ENCODE data around the gene CUBN. TPM values are rescaled to one million over a fixed set of nuclear protein-coding genes. Genes with fewer than 3 reads are reported as not detected.

Gene CUBN
- total and polyA plus RNA-seq, 2 experiments from 2014 or later = 0.41 to 0.65 TPM

GRCh38 chr10:17056781-17057428 lies 72.7 kb downstream of the CUBN start:
- H3F3A ChIP-seq (ENCODE audit: insufficient read depth) = peaks cover 45% of the 10 kb centered on the region
- no peaks in the 10 kb centered on the region for H3K79me2 ChIP-seq (ENCODE audit: insufficient read depth)
- H2AFZ ChIP-seq = no peak overlapping the region
- H3K9me2 ChIP-seq (ENCODE audit: insufficient read depth) = no peaks in the 10 kb centered on the region
- WGBS, 2 experiments (ENCODE audit: low coverage in 1 of 2, low lambda C conversion rate in 2 of 2, missing lambda C conversion rate in 2 of 2) = 22 to 32% methylated on average over 6 of the region's 6 CpGs
- no peaks in the 10 kb centered on the region for H3K36me3 ChIP-seq (ENCODE audit: low read depth)
- peaks cover 46% of the 10 kb centered on the region for H3K4me1 ChIP-seq (ENCODE audit: insufficient read depth)
- no peaks in the 10 kb centered on the region for H3K27me3 ChIP-seq (replicated peaks; ENCODE audit: insufficient read depth)
- DNase-seq = peak; percentile 85
- no peaks in the 10 kb centered on the region for H4K20me1 ChIP-seq (ENCODE audit: insufficient read depth)
- no peaks in the 10 kb centered on the region for H3K9me3 ChIP-seq (ENCODE audit: low read depth)
- H3K27ac ChIP-seq = peak overlapping the region; percentile 52
- in situ Hi-C loops (cut with MboI) = no loop called here
- peak overlapping the region; percentile 34; the same call in 1 of the 2 replicates for H3K9ac ChIP-seq
- peak overlapping the region; percentile 49 for H3K4me3 ChIP-seq
- H3K4me2 ChIP-seq (ENCODE audit: unreplicated experiment) = peak overlapping the region; percentile 68
- TF ChIP-seq EZH2phosphoT487 (IDR thresholded peaks at IDR 0.05; ENCODE audit: insufficient read depth, low read depth) = no peak

DNA sequence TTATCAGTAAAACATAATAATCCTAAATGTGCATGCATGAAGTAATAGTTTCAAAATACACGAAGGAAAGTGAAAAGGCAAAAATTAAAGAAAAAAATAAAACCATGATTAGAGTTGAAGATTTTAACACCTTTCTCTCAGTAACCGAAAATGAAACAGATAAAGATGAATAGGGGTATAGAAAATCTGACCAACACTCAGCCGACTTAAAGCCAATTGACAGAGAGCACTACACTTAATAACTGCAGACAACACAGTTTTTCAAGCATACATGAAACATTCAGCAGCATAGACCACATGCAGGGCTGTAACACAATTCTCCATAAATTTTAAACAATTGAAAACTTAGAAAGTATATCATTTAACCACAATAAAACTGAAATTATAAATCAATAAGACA lies 76.1 kb downstream of the CUBN start:
- no peaks in the 10 kb centered on the region for H3K27me3 ChIP-seq (replicated peaks; ENCODE audit: insufficient read depth)
- no peak overlapping the region for H3K4me2 ChIP-seq (ENCODE audit: unreplicated experiment)
- TF ChIP-seq EZH2phosphoT487 (IDR thresholded peaks at IDR 0.05; ENCODE audit: insufficient read depth, low read depth) = no peak
- TF ChIP-seq EZH2 (IDR thresholded peaks at IDR 0.05; ENCODE audit: insufficient read depth, poor library complexity, severe bottlenecking) = no peak
- no peak for DNase-seq
- 80 to 86% methylated on average over 3 of the region's 3 CpGs for WGBS, 2 experiments (ENCODE audit: low coverage in 1 of 2, low lambda C conversion rate in 2 of 2, missing lambda C conversion rate in 2 of 2)
- H3K9me3 ChIP-seq (ENCODE audit: low read depth) = no peaks in the 10 kb centered on the region
- H3K4me1 ChIP-seq (ENCODE audit: insufficient read depth) = peaks cover 12% of the 10 kb centered on the region
- in situ Hi-C loops (cut with MboI) = no loop called here
- H3K27ac ChIP-seq = no peak overlapping the region
- no peaks in the 10 kb centered on the region for H4K20me1 ChIP-seq (ENCODE audit: insufficient read depth)
- H3K36me3 ChIP-seq (ENCODE audit: low read depth) = no peaks in the 10 kb centered on the region
- H3K4me3 ChIP-seq = no peak overlapping the region
- no peaks in the 10 kb centered on the region for H3K9me2 ChIP-seq (ENCODE audit: insufficient read depth)
- H3K9ac ChIP-seq = no peak overlapping the region
- peaks cover 11% of the 10 kb centered on the region for H3F3A ChIP-seq (ENCODE audit: insufficient read depth)
- H3K79me2 ChIP-seq (ENCODE audit: insufficient read depth) = no peaks in the 10 kb centered on the region
- H2AFZ ChIP-seq = no peak overlapping the region

DNA sequence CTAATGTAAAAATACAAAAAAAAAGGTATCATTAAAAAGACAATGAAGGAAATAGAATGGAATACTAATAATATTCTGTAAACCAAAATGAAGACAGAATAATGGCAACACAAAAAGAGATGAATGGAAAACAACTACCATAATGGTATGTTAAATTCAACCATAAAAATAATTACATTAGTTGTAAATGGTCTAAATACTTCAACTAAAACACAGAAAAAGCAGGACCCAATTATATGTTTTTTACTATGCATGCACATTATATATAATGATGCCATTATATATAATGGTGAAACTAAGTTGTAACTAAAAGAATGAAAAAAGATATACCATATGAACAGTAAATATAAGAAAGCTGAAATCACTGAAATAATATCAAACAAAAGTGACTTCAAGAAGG lies 76.5 kb downstream of the CUBN start:
- Histone ChIP-seq H3K36me3 (ENCODE audit: low read depth) (no peaks in the 10 kb centered on the region), H3F3A (ENCODE audit: insufficient read depth) (peaks cover 9% of the 10 kb centered on the region), H4K20me1 (ENCODE audit: insufficient read depth) (no peaks in the 10 kb centered on the region), H3K4me1 (ENCODE audit: insufficient read depth) (peaks cover 10% of the 10 kb centered on the region), H3K79me2 (ENCODE audit: insufficient read depth) (no peaks in the 10 kb centered on the region), H3K27me3 (replicated peaks; ENCODE audit: insufficient read depth) (no peaks in the 10 kb centered on the region), H3K4me3 (no peak overlapping the region), H3K9ac (no peak overlapping the region), H3K9me3 (ENCODE audit: low read depth) (no peaks in the 10 kb centered on the region), H2AFZ (no peak overlapping the region), H3K4me2 (ENCODE audit: unreplicated experiment) (no peak overlapping the region), H3K9me2 (ENCODE audit: insufficient read depth) (no peaks in the 10 kb centered on the region), H3K27ac (no peak overlapping the region)
- in situ Hi-C loops (cut with MboI) = no loop called here
- DNase-seq = no peak
- TF ChIP-seq EZH2 (IDR thresholded peaks at IDR 0.05; ENCODE audit: insufficient read depth, poor library complexity, severe bottlenecking) = no peak
- TF ChIP-seq EZH2phosphoT487 (IDR thresholded peaks at IDR 0.05; ENCODE audit: insufficient read depth, low read depth) = no peak

- DNase-seq = peak; percentile 11
- Histone ChIP-seq H4K20me1 (ENCODE audit: insufficient read depth) (no peaks in the 10 kb centered on the region), H3K4me1 (ENCODE audit: insufficient read depth) (peaks cover 6% of the 10 kb centered on the region), H3F3A (ENCODE audit: insufficient read depth) (peaks cover 9% of the 10 kb centered on the region), H3K79me2 (ENCODE audit: insufficient read depth) (no peaks in the 10 kb centered on the region), H3K27ac (no peak overlapping the region), H3K4me3 (no peak overlapping the region), H2AFZ (no peak overlapping the region), H3K27me3 (replicated peaks; ENCODE audit: insufficient read depth) (no peaks in the 10 kb centered on the region), H3K9me3 (ENCODE audit: low read depth) (no peaks in the 10 kb centered on the region), H3K4me2 (ENCODE audit: unreplicated experiment) (no peak overlapping the region), H3K9me2 (ENCODE audit: insufficient read depth) (no peaks in the 10 kb centered on the region), H3K36me3 (ENCODE audit: low read depth) (no peaks in the 10 kb centered on the region), H3K9ac (no peak overlapping the region)
- in situ Hi-C loops (cut with MboI) = no loop called here
- WGBS, 2 experiments (ENCODE audit: low coverage in 1 of 2, low lambda C conversion rate in 2 of 2, missing lambda C conversion rate in 2 of 2) = 92 to 94% methylated on average over 3 of the region's 3 CpGs
- no peak for TF ChIP-seq EZH2phosphoT487 (IDR thresholded peaks at IDR 0.05; ENCODE audit: insufficient read depth, low read depth)
- TF ChIP-seq EZH2 (IDR thresholded peaks at IDR 0.05; ENCODE audit: insufficient read depth, poor library complexity, severe bottlenecking) = no peak
These were observed 77.8 kb downstream of the CUBN start for GRCh38 chr10:17051851-17052250.

GRCh38 chr10:17049195-17049594 lies 80.4 kb downstream of the CUBN start:
- no peak overlapping the region for H3K27ac ChIP-seq
- H3K27me3 ChIP-seq (replicated peaks; ENCODE audit: insufficient read depth) = no peaks in the 10 kb centered on the region
- H3K4me2 ChIP-seq (ENCODE audit: unreplicated experiment) = no peak overlapping the region
- no peaks in the 10 kb centered on the region for H3K79me2 ChIP-seq (ENCODE audit: insufficient read depth)
- no peaks in the 10 kb centered on the region for H3K4me1 ChIP-seq (ENCODE audit: insufficient read depth)
- in situ Hi-C loops (cut with MboI) = no loop called here
- H3K9ac ChIP-seq = no peak overlapping the region
- no peak overlapping the region for H2AFZ ChIP-seq
- TF ChIP-seq EZH2 (IDR thresholded peaks at IDR 0.05; ENCODE audit: insufficient read depth, poor library complexity, severe bottlenecking) = no peak
- TF ChIP-seq EZH2phosphoT487 (IDR thresholded peaks at IDR 0.05; ENCODE audit: insufficient read depth, low read depth) = no peak
- no peaks in the 10 kb centered on the region for H3K36me3 ChIP-seq (ENCODE audit: low read depth)
- peak; percentile 10 for DNase-seq
- no peak overlapping the region for H3K4me3 ChIP-seq
- H4K20me1 ChIP-seq (ENCODE audit: insufficient read depth) = no peaks in the 10 kb centered on the region
- H3F3A ChIP-seq (ENCODE audit: insufficient read depth) = no peaks in the 10 kb centered on the region
- WGBS, 2 experiments (ENCODE audit: low coverage in 1 of 2, low lambda C conversion rate in 2 of 2, missing lambda C conversion rate in 2 of 2) = 84 to 90% methylated on average over 1 of the region's 1 CpG
- H3K9me2 ChIP-seq (ENCODE audit: insufficient read depth) = no peaks in the 10 kb centered on the region
- no peaks in the 10 kb centered on the region for H3K9me3 ChIP-seq (ENCODE audit: low read depth)
